HG02970 (cell line): ENCODE results near the gene APCDD1L.

ENCODE experiments used
- ATAC-seq: cut with Tn5 transposase; IDR thresholded peaks from one replicate; pipeline ENCODE4 v1.9.1; 2021; ENCODE audit warnings: mild to moderate bottlenecking, moderate library complexity, moderate number of reproducible peaks; ENCODE audit not compliant: unreplicated experiment, low FRiP score

Gene APCDD1L

GRCh38 chr20:58469616-58470015 is 45.6 kb downstream of the APCDD1L start:
- no peak for ATAC-seq

DNA sequence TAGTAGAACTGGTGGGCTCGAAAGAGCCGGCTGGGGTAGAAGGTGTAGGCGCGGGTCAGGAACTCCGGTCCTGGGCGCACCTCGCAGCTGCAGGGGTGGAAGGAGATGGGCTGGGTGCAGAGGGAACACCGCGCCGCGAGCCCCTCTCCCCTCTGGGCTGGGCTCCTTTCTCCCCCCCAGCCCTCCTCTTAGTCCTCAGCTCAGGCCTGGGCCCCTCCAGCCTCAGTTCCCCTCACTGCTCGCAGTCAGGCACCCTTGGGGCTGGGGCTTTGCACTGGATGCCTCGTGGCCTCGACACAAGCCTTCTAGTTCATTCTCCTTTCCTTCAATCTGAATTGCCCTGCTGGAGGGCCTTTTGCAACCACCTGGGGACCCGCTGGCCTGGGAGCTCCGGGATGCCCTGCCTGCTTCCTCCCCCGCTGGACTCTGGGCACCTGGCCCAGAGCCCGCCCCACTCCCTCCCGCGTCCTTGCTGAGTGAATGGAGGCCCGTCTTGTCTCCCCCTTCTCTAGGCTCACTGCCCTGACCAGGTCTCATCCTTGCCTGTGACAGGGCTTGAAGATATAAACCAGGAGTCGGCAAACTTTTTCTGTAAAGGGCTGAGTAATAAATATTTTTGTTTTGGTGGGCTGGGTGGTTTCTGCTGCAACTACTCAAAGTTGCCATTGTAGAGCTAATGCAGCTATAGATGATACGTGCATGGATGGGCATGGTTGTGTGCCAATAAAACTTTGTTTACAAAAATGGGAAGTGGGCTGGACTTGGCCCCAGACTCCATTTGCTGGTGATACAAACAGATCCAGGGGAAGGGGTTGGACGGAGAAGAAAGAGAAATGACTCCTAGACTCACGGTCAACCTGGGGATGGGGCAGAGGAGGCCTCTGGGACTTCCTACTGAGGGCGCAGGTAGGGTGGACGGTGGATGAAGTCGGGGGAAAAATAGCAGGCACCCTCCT is 47.3 kb downstream of the APCDD1L start:
- ATAC-seq = no peak

GRCh38 chr20:58466729-58467571 is 48.2 kb downstream of the APCDD1L start:
- no peak for ATAC-seq

DNA sequence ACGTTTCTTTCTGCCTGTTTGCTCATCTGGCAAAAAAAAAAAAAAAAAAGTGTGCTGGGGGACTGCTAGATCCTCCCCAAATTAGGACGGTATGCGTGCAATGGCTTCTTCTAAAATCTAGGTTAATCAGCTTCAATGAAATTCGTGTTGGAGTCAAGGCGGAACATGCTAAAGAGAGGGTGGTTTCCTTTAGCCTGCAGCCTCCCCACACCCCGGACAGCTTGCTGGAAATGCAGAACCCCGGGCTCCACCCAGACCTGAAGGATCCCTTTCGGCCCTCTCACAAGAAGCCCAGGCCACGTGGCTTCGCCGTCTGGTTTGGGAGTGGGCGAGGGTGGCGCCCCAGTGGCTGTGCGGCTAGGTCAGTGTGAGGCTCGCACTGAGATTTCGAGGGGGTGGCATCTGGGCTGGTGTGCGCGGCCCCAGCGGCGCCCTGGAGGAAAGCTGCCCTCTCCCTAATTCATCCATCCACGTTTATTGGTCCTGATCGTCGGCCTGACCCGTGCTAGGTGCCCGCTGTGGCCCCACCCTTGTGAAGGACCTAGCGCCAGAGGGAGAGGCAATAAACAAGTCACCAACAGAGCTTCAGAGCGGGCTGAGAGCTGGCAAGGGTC is 49.0 kb downstream of the APCDD1L start:
- no peak for ATAC-seq

GRCh38 chr20:58464838-58465237 is 50.4 kb downstream of the APCDD1L start:
- ATAC-seq = no peak

DNA sequence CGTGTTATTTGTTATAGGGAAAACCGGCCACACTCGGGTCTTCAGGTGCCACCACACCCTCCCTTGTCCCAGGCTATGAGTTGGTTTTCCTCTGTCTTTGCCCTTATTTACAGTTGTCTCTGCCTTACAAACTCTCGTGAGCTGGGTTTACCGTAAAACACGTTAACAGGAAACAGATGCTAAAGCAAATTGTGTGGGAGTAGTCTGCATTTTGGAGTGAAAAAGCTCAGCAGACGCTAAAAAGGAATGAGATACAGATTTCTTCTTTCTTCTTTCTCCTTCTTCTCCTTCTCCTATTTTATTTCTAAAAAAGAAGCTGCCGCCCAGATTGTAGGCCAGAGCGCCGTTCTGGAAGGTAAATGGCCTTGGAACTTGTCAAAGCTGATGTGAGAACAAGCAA is 51.9 kb downstream of the APCDD1L start:
- ATAC-seq = no peak

- no peak for ATAC-seq
Measured at GRCh38 chr20:58461899-58462298, 53.3 kb downstream of the APCDD1L start.

DNA sequence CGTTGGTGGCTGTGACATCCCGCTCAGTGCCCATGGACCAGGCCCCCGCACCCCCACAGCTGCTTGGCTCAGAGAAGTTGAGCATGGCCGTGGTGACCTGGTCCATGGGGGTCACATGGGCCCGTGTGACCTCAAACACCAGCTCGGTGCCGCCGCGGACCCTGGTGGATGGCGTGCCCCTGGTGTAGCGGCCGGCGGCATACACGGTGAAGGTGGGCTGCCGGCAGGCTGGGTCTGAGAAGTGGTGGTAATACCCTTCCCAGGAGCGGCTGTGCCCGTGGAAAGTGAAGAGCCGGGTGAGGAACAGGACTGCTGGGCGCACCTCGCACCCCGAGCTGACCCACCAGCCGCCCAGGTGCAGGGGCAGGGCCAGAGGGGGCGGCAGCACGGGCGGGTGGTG is 54.1 kb downstream of the APCDD1L start:
- ATAC-seq = no peak

GRCh38 chr20:58459058-58459750 is 56.0 kb downstream of the APCDD1L start:
- no peak for ATAC-seq

DNA sequence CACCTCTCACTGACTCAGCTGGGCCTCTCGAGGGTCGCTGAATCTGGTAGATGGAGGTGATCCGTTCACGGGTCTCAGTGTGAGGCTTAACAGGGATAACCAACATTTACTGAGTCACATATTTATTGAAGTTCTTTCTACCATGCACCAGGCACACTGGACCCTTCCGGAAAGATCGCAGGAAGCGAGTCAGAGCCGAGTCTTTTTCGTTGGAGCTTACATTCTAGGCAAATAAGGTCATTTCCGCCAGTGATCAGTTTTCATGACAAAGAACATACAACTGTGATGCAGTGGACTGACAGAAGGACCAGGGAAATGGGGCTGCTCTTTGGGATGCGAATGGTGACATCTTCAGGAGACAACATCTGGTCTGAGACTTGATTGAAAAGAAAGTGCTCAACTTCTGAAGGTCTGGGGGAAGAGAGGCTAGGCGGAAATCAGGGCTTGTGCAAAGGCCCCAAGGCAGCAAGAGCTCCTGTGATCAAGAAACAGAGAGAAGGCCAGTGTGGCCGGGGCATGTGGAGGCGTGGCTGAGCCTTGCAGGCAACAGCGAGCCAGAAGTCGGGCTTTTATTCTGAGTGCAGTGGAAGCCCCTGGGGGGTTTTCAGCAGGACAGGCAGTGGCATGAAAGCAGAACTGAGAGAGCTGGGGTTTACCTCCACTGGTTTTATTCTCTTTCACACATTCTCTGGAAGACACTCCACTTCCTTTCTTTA is 56.7 kb downstream of the APCDD1L start:
- peak; percentile 97 for ATAC-seq

- ATAC-seq = no peak
Measured at GRCh38 chr20:58457083-58457695, 58.0 kb downstream of the APCDD1L start.

DNA sequence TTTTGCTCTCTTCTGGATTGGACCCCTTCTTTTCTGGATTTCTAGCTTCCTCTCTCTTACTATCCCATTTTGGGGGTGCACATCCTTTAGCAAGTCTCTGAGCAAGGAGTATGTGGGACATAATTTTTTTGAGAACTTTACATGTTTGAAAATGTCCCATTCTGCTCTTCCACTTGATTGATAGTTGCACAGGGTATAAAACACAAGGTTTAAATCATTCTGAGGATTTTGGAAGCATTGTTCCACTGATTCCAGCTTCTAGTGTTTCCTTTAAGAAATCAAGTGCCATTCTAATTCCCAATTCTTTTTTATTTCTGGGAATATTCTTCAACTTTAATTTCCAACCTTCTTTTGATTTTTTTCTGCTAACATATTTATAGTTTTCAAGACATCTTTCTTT is 60.7 kb downstream of the APCDD1L start:
- no peak for ATAC-seq

DNA sequence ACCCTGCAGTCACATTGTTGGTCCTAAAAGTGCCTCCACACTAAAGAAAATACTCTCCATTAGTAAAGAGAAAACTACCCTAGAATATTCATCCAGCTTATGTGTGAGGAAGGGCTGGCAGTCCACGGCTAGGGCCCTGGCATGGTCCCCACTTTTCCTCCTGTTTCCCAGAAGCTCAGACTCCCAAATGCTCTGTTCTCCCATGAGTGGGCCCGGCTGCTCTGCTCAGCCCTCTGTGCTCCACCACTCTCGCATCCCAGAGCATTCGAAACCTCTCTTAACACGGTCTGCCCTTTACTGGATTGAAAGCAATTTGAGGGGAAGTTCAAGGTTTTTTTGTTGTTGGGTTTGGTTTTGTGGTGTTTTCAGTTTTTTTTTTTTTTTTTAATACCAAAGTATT is 61.8 kb downstream of the APCDD1L start:
- ATAC-seq = no peak

DNA sequence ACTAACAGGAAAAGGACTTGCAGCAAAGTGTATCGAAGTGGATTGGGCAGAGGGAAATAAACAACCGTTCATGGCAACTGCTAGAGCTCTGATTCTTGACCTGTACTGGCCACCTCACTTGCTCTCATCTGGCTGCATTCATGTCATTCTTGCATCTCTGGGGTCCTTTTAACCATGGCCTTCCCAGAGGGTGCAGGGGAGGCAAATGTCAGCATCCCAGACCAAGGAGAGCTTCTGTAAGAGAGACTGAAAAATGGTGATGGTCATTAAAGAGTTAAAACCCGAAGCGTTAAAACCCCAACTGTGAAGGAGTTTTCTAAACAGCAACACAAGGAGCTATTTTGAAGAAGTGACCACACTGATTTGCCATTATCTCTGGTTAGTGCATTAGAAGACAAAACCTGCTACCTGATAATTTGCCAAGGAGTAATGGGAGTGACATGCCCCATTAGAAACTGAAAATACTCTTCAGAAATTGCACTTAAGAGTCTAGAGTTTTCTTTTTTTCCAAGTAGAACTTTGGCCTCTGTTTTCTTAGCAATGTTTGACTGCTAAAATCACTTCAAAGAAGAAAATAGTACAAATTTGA is 62.4 kb downstream of the APCDD1L start:
- ATAC-seq = no peak

- no peak for ATAC-seq
Measured at GRCh38 chr20:58450254-58450653, 64.9 kb downstream of the APCDD1L start.

GRCh38 chr20:58449681-58450221 is 65.4 kb downstream of the APCDD1L start:
- no peak for ATAC-seq

DNA sequence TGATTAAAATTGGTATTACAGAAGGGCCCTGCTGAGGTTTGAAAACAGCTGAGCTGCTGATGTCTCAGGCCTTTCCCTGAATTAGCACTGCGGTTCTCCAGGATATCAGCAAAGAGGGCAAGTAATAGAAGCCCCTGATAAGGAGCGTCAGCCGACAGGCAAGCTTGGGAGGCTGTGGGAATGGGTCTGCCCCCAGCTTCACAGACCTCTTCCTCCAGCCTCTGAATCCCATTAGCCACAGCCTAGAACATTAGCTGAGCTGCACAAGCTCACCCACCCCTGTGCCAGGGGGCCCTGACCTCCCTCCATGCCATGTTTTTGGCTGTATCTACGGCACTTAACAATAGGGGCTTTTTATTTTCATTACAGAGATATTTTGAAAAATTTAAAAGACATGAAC is 66.2 kb downstream of the APCDD1L start:
- ATAC-seq = no peak

- no peak for ATAC-seq
Measured at GRCh38 chr20:58447511-58448391, 67.4 kb downstream of the APCDD1L start.
